Stimulated activated CD8-positive, alpha-beta memory T cell treated with anti-CD3 and anti-CD28 coated beads, Interleukin-12 subunit alpha, Interleukin-12 subunit beta, amount 100 ng/mL, for 24 hours (primary cell): Measurements from ENCODE around the gene ABHD17A.
"Not testable (repeated sequence)": the region's sequence is repeated elsewhere in the genome, so short reads cannot be mapped to it uniquely, and the experiment has no call there.

ENCODE experiments used
- DNase-seq: peaks from one replicate; pipeline ENCODE4 v3.0.0-alpha.2; 2020; ENCODE audit errors: extremely low read depth

Gene ABHD17A

GRCh38 chr19:1910177-1910576 lies 24.9 kb upstream of the ABHD17A start:
- DNase-seq = no peak

- DNase-seq = no peak
Measured at GRCh38 chr19:1909761-1910080, 24.4 kb upstream of the ABHD17A start.

GRCh38 chr19:1908364-1908678 lies 23.0 kb upstream of the ABHD17A start:
- no peak for DNase-seq

- DNase-seq = no peak
Measured at GRCh38 chr19:1907563-1908363, 22.5 kb upstream of the ABHD17A start.

GRCh38 chr19:1906985-1907562 lies 21.8 kb upstream of the ABHD17A start:
- DNase-seq = no peak

GRCh38 chr19:1905863-1906375 lies 20.6 kb upstream of the ABHD17A start:
- no peak for DNase-seq

GRCh38 chr19:1905110-1905862 lies 20.0 kb upstream of the ABHD17A start, which contains the start of the genes ADAT3 and SCAMP4:
TSS of gene ADAT3 (plus strand) at chr19:1905399. CDS start at chr19:1912048, 6,649 bp downstream.
TSS of gene SCAMP4 (plus strand) at chr19:1905399. CDS start at chr19:1915020, 9,621 bp downstream.
- DNase-seq = peak; percentile 99

- no peak for DNase-seq
Measured at GRCh38 chr19:1904860-1905109, 19.5 kb upstream of the ABHD17A start.

- no peak for DNase-seq
Measured at GRCh38 chr19:1902923-1903322, 17.6 kb upstream of the ABHD17A start.

- no peak for DNase-seq
Measured at GRCh38 chr19:1901940-1902404, 16.7 kb upstream of the ABHD17A start.

GRCh38 chr19:1896508-1896907 lies 11.2 kb upstream of the ABHD17A start:
- DNase-seq = no peak

- no peak for DNase-seq
Measured at GRCh38 chr19:1893791-1894190, 8.5 kb upstream of the ABHD17A start.

GRCh38 chr19:1889907-1890306 lies 4.6 kb upstream of the ABHD17A start:
- no peak for DNase-seq

- no peak for DNase-seq
Measured at GRCh38 chr19:1888385-1888784, 3.1 kb upstream of the ABHD17A start.

- DNase-seq = not testable (repeated sequence)
Measured at GRCh38 chr19:1886360-1886759, 1.1 kb upstream of the ABHD17A start.

GRCh38 chr19:1884719-1885334 lies 469 bp downstream of the ABHD17A start:
- no peak for DNase-seq

GRCh38 chr19:1884291-1884718 lies 991 bp downstream of the ABHD17A start:
- no peak for DNase-seq

- DNase-seq = no peak
Measured at GRCh38 chr19:1883784-1884183, 1.5 kb downstream of the ABHD17A start.

- no peak for DNase-seq
Measured at GRCh38 chr19:1882786-1883692, 2.3 kb downstream of the ABHD17A start.

- no peak for DNase-seq
Measured at GRCh38 chr19:1882089-1882785, 3.1 kb downstream of the ABHD17A start.
